Stimulated activated CD4-positive, alpha-beta T cell treated with anti-CD3 and anti-CD28 coated beads, Interleukin-2, amount 100 ng/mL, for 24 hours (primary cell): Measurements from ENCODE around the gene SFXN5.
"Not testable (repeated sequence)": the region's sequence is repeated elsewhere in the genome, so short reads cannot be mapped to it uniquely, and the experiment has no call there.

Source experiments
- DNase-seq, 2 donors: peaks; one replicate each; pipeline ENCODE4 v3.0.0-alpha.2; 2020

SFXN5 gene

GRCh38 chr2:73100956-73101355, 29.4 kb upstream of the SFXN5 start:
- DNase-seq = no peak

- no peak for DNase-seq
Observed at GRCh38 chr2:73099486-73099885, 28.0 kb upstream of the SFXN5 start.

- DNase-seq = no peak
Observed at GRCh38 chr2:73095910-73096309, 24.4 kb upstream of the SFXN5 start.

GRCh38 chr2:73093601-73094218, 22.2 kb upstream of the SFXN5 start:
- not testable (repeated sequence) for DNase-seq

- DNase-seq = no peak
Observed at GRCh38 chr2:73092146-73092783, 20.8 kb upstream of the SFXN5 start.

- no peak for DNase-seq
Observed at GRCh38 chr2:73091696-73092095, 20.2 kb upstream of the SFXN5 start.

GRCh38 chr2:73091164-73091563, 19.7 kb upstream of the SFXN5 start:
- DNase-seq = no peak

GRCh38 chr2:73089270-73090030, 17.9 kb upstream of the SFXN5 start:
- DNase-seq = no peak

- DNase-seq = no peak
Observed at GRCh38 chr2:73088703-73089102, 17.2 kb upstream of the SFXN5 start.

- no peak for DNase-seq
Observed at GRCh38 chr2:73088211-73088610, 16.7 kb upstream of the SFXN5 start.

GRCh38 chr2:73087311-73087710, 15.8 kb upstream of the SFXN5 start:
- no peak for DNase-seq

- peak; percentile 88 to 90 for DNase-seq
Observed at GRCh38 chr2:73085691-73086090, 14.2 kb upstream of the SFXN5 start.

- no peak for DNase-seq
Observed at GRCh38 chr2:73084971-73085370, 13.5 kb upstream of the SFXN5 start.

GRCh38 chr2:73083886-73084800, 12.6 kb upstream of the SFXN5 start:
- no peak for DNase-seq

GRCh38 chr2:73082523-73083410, 11.3 kb upstream of the SFXN5 start:
- DNase-seq = no peak

GRCh38 chr2:73081181-73081671, 9.7 kb upstream of the SFXN5 start:
- no peak for DNase-seq

GRCh38 chr2:73080321-73081131, 9.0 kb upstream of the SFXN5 start:
- no peak for DNase-seq

GRCh38 chr2:73079636-73080035, 8.1 kb upstream of the SFXN5 start:
- DNase-seq = no peak

GRCh38 chr2:73078457-73079411, 7.2 kb upstream of the SFXN5 start:
- no peak for DNase-seq

GRCh38 chr2:73077424-73077795, 5.9 kb upstream of the SFXN5 start:
- no peak for DNase-seq
